ENCODE measurements around the gene GNAI1.

GRCh38 chr7:80257756-80258155 lies 123.1 kb downstream of the GNAI1 start:
- TF ChIP-seq CTCF (IDR thresholded peaks at IDR 0.05) (no peak), POLR2A (IDR thresholded peaks at IDR 0.05) (no peak)
